HG02642 (cell line): Measurements from ENCODE around the gene USP7.

Source experiments
- ATAC-seq: cut with Tn5 transposase; IDR thresholded peaks from one replicate; pipeline ENCODE4 v1.9.1; 2021; ENCODE audit warnings: mild to moderate bottlenecking; ENCODE audit not compliant: unreplicated experiment, poor library complexity

Gene USP7

GRCh38 chr16:8905795-8906591 lies 57.7 kb downstream of the USP7 start:
- ATAC-seq, result no peak

GRCh38 chr16:8905168-8905762 lies 58.4 kb downstream of the USP7 start:
- no peak for ATAC-seq

- no peak for ATAC-seq
Observed at GRCh38 chr16:8904018-8904430, 59.7 kb downstream of the USP7 start.

- ATAC-seq, result no peak
Observed at GRCh38 chr16:8903004-8903403, 60.7 kb downstream of the USP7 start.

- no peak for ATAC-seq
Observed at GRCh38 chr16:8901320-8901861, 62.3 kb downstream of the USP7 start.

GRCh38 chr16:8900343-8900742 lies 63.4 kb downstream of the USP7 start:
- no peak for ATAC-seq

GRCh38 chr16:8899709-8900317 lies 63.9 kb downstream of the USP7 start:
- ATAC-seq, result no peak

GRCh38 chr16:8898660-8899318 lies 64.9 kb downstream of the USP7 start:
- ATAC-seq, result no peak

- ATAC-seq, result no peak
Observed at GRCh38 chr16:8894736-8895334, 68.9 kb downstream of the USP7 start.

GRCh38 chr16:8893976-8894690 lies 69.6 kb downstream of the USP7 start:
- ATAC-seq, result no peak

GRCh38 chr16:8893426-8893825 lies 70.3 kb downstream of the USP7 start:
- no peak for ATAC-seq

GRCh38 chr16:8892101-8892575 lies 71.6 kb downstream of the USP7 start:
- ATAC-seq, result peak; percentile 26

GRCh38 chr16:8890549-8890921 lies 73.2 kb downstream of the USP7 start:
- no peak for ATAC-seq

GRCh38 chr16:8889893-8890548 lies 73.7 kb downstream of the USP7 start:
- ATAC-seq, result no peak

- no peak for ATAC-seq
Observed at GRCh38 chr16:8888951-8889892, 74.5 kb downstream of the USP7 start.

GRCh38 chr16:8887952-8888560 lies 75.7 kb downstream of the USP7 start:
- no peak for ATAC-seq

GRCh38 chr16:8887431-8887765 lies 76.3 kb downstream of the USP7 start:
- no peak for ATAC-seq
